Activated naive CD4-positive, alpha-beta T cell treated with anti-CD3 and anti-CD28 coated beads, Interleukin-2, amount 10 ng/mL, durations not matched to agents 7 days and 5 days (primary cell): ENCODE data around the gene ADIPOQ.
"Not testable (repeated sequence)": the region's sequence is repeated elsewhere in the genome, so short reads cannot be mapped to it uniquely, and the experiment has no call there.

Experiments used
- CTCF ChIA-PET: fragments of 350-600 bp; sonication (Branson Sonifier 250); formaldehyde crosslinking; loops from one replicate; lab custom pipeline; 2021; ENCODE audit warnings: antibody characterized with exemption; lab: Charles Lee
- DNase-seq: peaks from one replicate; pipeline ENCODE4 v3.0.0-alpha.2; 2020
- H3K27ac Mint-ChIP-seq: one replicate; pipeline ENCODE4 v1.8.0; 2021; ENCODE audit warnings: mild to moderate bottlenecking, moderate library complexity, mixed read lengths
- H3K27me3 Mint-ChIP-seq: one replicate; pipeline ENCODE4 v1.8.0; 2021; ENCODE audit warnings: mild to moderate bottlenecking, mixed read lengths
- H3K36me3 Mint-ChIP-seq: one replicate; pipeline ENCODE4 v1.8.0; 2021; ENCODE audit warnings: mixed read lengths
- H3K4me1 Mint-ChIP-seq: one replicate; pipeline ENCODE4 v1.8.0; 2021; ENCODE audit warnings: mixed read lengths
- H3K4me3 Mint-ChIP-seq: one replicate; pipeline ENCODE4 v1.8.0; 2021; ENCODE audit warnings: mild to moderate bottlenecking, moderate library complexity, mixed read lengths
- H3K9me3 Mint-ChIP-seq: one replicate; pipeline ENCODE4 v1.8.0; 2021; ENCODE audit warnings: mixed read lengths

The ADIPOQ gene

GRCh38 chr3:186821429-186822387, 20.8 kb upstream of the ADIPOQ start:
- no peak overlapping the region for H3K4me3 Mint-ChIP-seq

GRCh38 chr3:186822388-186822759, 20.1 kb upstream of the ADIPOQ start:
- peaks cover 29% of the 10 kb centered on the region for H3K27me3 Mint-ChIP-seq
- not testable (repeated sequence) for DNase-seq, H3K27ac Mint-ChIP-seq, H3K9me3 Mint-ChIP-seq, H3K36me3 Mint-ChIP-seq, H3K4me3 Mint-ChIP-seq
- H3K4me1 Mint-ChIP-seq = peaks cover 18% of the 10 kb centered on the region
- CTCF ChIA-PET = interaction anchor here (0.7 to 10.1 kb wide), 11 partner anchors 14 to 731 kb away, joined by 3 to 136 read pairs (median 4); partner anchors contain the start of genes AHSG and RFC4

More at GRCh38 chr3:186821429-186822387, 20.8 kb upstream of the ADIPOQ start:
- no peak overlapping the region for H3K27ac Mint-ChIP-seq
- no peak for DNase-seq
- H3K9me3 Mint-ChIP-seq = no peaks in the 10 kb centered on the region
- CTCF ChIA-PET = interaction anchor here (0.7 to 10.1 kb wide), 24 partner anchors 13 to 731 kb away, joined by 3 to 136 read pairs (median 3); partner anchors contain the start of genes AHSG and RFC4
- H3K27me3 Mint-ChIP-seq = peaks cover 24% of the 10 kb centered on the region
- H3K4me1 Mint-ChIP-seq = peaks cover 18% of the 10 kb centered on the region
- H3K36me3 Mint-ChIP-seq = peaks cover 2% of the 10 kb centered on the region

GRCh38 chr3:186823386-186823785, 19.1 kb upstream of the ADIPOQ start:
- Mint-ChIP-seq H3K9me3 (no peaks in the 10 kb centered on the region), H3K36me3 (peaks cover 2% of the 10 kb centered on the region), H3K4me3 (no peak overlapping the region), H3K4me1 (peaks cover 22% of the 10 kb centered on the region), H3K27ac (no peak overlapping the region), H3K27me3 (peaks cover 39% of the 10 kb centered on the region)
- CTCF ChIA-PET = interaction anchor here (2.6 to 10.1 kb wide), 2 partner anchors 25 to 208 kb away, joined by 12 to 136 read pairs; partner anchors contain the start of gene AHSG
- DNase-seq = no peak

- H3K9me3 Mint-ChIP-seq = no peaks in the 10 kb centered on the region
- no peak overlapping the region for H3K4me3 Mint-ChIP-seq
Observed at GRCh38 chr3:186824430-186825139, 17.9 kb upstream of the ADIPOQ start.

GRCh38 chr3:186825294-186825821, 17.2 kb upstream of the ADIPOQ start:
- Mint-ChIP-seq H3K9me3 (no peaks in the 10 kb centered on the region), H3K4me3 (peak overlapping the region; percentile 70), H3K4me1 (peaks cover 26% of the 10 kb centered on the region), H3K36me3 (peaks cover 2% of the 10 kb centered on the region), H3K27me3 (peaks cover 59% of the 10 kb centered on the region), H3K27ac (peak overlapping the region; percentile 45)
- DNase-seq = peak; percentile 40
- CTCF ChIA-PET = interaction anchor here (0.6 to 10.1 kb wide), 3 partner anchors 12 to 881 kb away, joined by 3 to 136 read pairs (median 3); partner anchors contain the start of gene AHSG

More at GRCh38 chr3:186824430-186825139, 17.9 kb upstream of the ADIPOQ start:
- Mint-ChIP-seq H3K27ac (no peak overlapping the region), H3K27me3 (peaks cover 51% of the 10 kb centered on the region), H3K4me1 (peaks cover 26% of the 10 kb centered on the region), H3K36me3 (peaks cover 2% of the 10 kb centered on the region)
- DNase-seq = no peak
- CTCF ChIA-PET = interaction anchor here (0.7 to 10.1 kb wide), 3 partner anchors 14 to 215 kb away, joined by 3 to 136 read pairs (median 3); partner anchors contain the start of gene AHSG

- Mint-ChIP-seq H3K27ac (no peak overlapping the region), H3K4me3 (peak overlapping the region; percentile 70), H3K9me3 (no peaks in the 10 kb centered on the region), H3K36me3 (peaks cover 2% of the 10 kb centered on the region), H3K4me1 (peaks cover 26% of the 10 kb centered on the region), H3K27me3 (peaks cover 65% of the 10 kb centered on the region)
- CTCF ChIA-PET = interaction anchor here (0.6 to 10.1 kb wide), 3 partner anchors 11 to 339 kb away, joined by 3 to 136 read pairs (median 3); partner anchors contain the start of gene AHSG
- no peak for DNase-seq
Observed at GRCh38 chr3:186825872-186826409, 16.6 kb upstream of the ADIPOQ start.

- DNase-seq = peak; percentile 47
- peak overlapping the region; percentile 70 for H3K4me3 Mint-ChIP-seq
- H3K9me3 Mint-ChIP-seq = no peaks in the 10 kb centered on the region
- peaks cover 26% of the 10 kb centered on the region for H3K4me1 Mint-ChIP-seq
- H3K36me3 Mint-ChIP-seq = peaks cover 2% of the 10 kb centered on the region
- H3K27ac Mint-ChIP-seq = peak overlapping the region; percentile 31
- CTCF ChIA-PET = interaction anchor here (0.6 to 1.2 kb wide), 3 partner anchors 246 to 843 kb away, joined by 3 to 4 read pairs (median 3); no protein-coding TSS in a partner anchor
- H3K27me3 Mint-ChIP-seq = peaks cover 70% of the 10 kb centered on the region
Observed at GRCh38 chr3:186826410-186826975, 16.0 kb upstream of the ADIPOQ start.

- Mint-ChIP-seq H3K27ac (no peak overlapping the region), H3K27me3 (peaks cover 77% of the 10 kb centered on the region), H3K4me3 (peak overlapping the region; percentile 70), H3K9me3 (no peaks in the 10 kb centered on the region), H3K36me3 (peaks cover 2% of the 10 kb centered on the region), H3K4me1 (peaks cover 26% of the 10 kb centered on the region)
- CTCF ChIA-PET = interaction anchor here (0.9 to 1.4 kb wide), 6 partner anchors 22 to 844 kb away, joined by 3 to 4 read pairs (median 4); no protein-coding TSS in a partner anchor
- peak; percentile 88 for DNase-seq
Observed at GRCh38 chr3:186826976-186827857, 15.3 kb upstream of the ADIPOQ start.

GRCh38 chr3:186828340-186828739, 14.2 kb upstream of the ADIPOQ start:
- H3K9me3 Mint-ChIP-seq = no peaks in the 10 kb centered on the region
- CTCF ChIA-PET = interaction anchor here (1.4 kb wide), 1 partner anchor 285 kb away, joined by 3 read pairs; no protein-coding TSS in a partner anchor
- peak overlapping the region; percentile 40 for H3K4me3 Mint-ChIP-seq
- peaks cover 2% of the 10 kb centered on the region for H3K36me3 Mint-ChIP-seq
- peak overlapping the region; percentile 11 for H3K27ac Mint-ChIP-seq
- DNase-seq = no peak
- H3K4me1 Mint-ChIP-seq = peaks cover 26% of the 10 kb centered on the region
- H3K27me3 Mint-ChIP-seq = peaks cover 85% of the 10 kb centered on the region

GRCh38 chr3:186831798-186832197, 10.7 kb upstream of the ADIPOQ start:
- Mint-ChIP-seq H3K4me3 (no peak overlapping the region), H3K36me3 (no peaks in the 10 kb centered on the region), H3K9me3 (no peaks in the 10 kb centered on the region), H3K27ac (no peak overlapping the region), H3K27me3 (peaks cover 66% of the 10 kb centered on the region), H3K4me1 (peaks cover 9% of the 10 kb centered on the region)
- DNase-seq = no peak
- CTCF ChIA-PET = no interaction called here

GRCh38 chr3:186832276-186832675, 10.2 kb upstream of the ADIPOQ start:
- no peak overlapping the region for H3K4me3 Mint-ChIP-seq
- H3K27ac Mint-ChIP-seq = no peak overlapping the region
- no peak for DNase-seq
- CTCF ChIA-PET = interaction anchor here (1.0 kb wide), 1 partner anchor 216 kb away, joined by 3 read pairs; no protein-coding TSS in a partner anchor
- H3K27me3 Mint-ChIP-seq = peaks cover 66% of the 10 kb centered on the region
- no peaks in the 10 kb centered on the region for H3K9me3 Mint-ChIP-seq
- peaks cover 9% of the 10 kb centered on the region for H3K4me1 Mint-ChIP-seq
- H3K36me3 Mint-ChIP-seq = no peaks in the 10 kb centered on the region

- CTCF ChIA-PET = no interaction called here
- no peak for DNase-seq
- Mint-ChIP-seq H3K4me1 (no peaks in the 10 kb centered on the region), H3K9me3 (no peaks in the 10 kb centered on the region), H3K27me3 (peaks cover 30% of the 10 kb centered on the region), H3K27ac (no peak overlapping the region), H3K36me3 (no peaks in the 10 kb centered on the region), H3K4me3 (no peak overlapping the region)
Observed at GRCh38 chr3:186839874-186840641, 2.5 kb upstream of the ADIPOQ start.
